NT2/D1 (cell line): ENCODE results near the gene SMIM43.

Experiments
- YY1 ChIP-seq: IDR thresholded peaks from 2 replicates; pipeline ENCODE4 v1.6.1; 2011; ENCODE audit not compliant: insufficient read length, insufficient read depth
- ZNF274 ChIP-seq: IDR thresholded peaks from 2 replicates; pipeline ENCODE4 v1.6.1; 2011; ENCODE audit warnings: mild to moderate bottlenecking, low read depth, low read length

- TF ChIP-seq ZNF274 = no peak
- no peak for TF ChIP-seq YY1
These were observed 52.2 kb downstream of the SMIM43 start for GRCh38 chr4:121712783-121713182.
